Lower leg skin (tissue), 3 donors: ENCODE data around the gene WIPF2.

Experiments
- CTCF ChIP-seq, 3 donors: fragments of 450-650 bp; IDR thresholded peaks; one replicate each; pipeline ENCODE4 v1.5.1; 2016; ENCODE audit warnings: antibody characterized with exemption in 3 of 3, mild to moderate bottlenecking in 3 of 3, moderate library complexity in 2 of 3
- POLR2A ChIP-seq, 2 donors: fragments of 450-650 bp; IDR thresholded peaks; one replicate each; pipeline ENCODE4 v1.6.1; 2016 to 2017; ENCODE audit warnings: antibody characterized with exemption in 2 of 2, mild to moderate bottlenecking in 1 of 2, moderate library complexity in 1 of 2

GRCh38 chr17:40317345-40317873, 98.3 kb downstream of the WIPF2 start:
- TF ChIP-seq CTCF (IDR thresholded peaks at IDR 0.05) (no peak), POLR2A (IDR thresholded peaks at IDR 0.05) (no peak)
